22Rv1 (cell line): ENCODE measurements around the gene PDE3A.

ENCODE experiments used
- H3K27ac ChIP-seq: fragments of 450-650 bp; 2 replicates; pipeline ENCODE4 v1.5.1; 2017
- ZFX ChIP-seq: fragments of 450-650 bp; IDR thresholded peaks from 2 replicates; pipeline ENCODE4 v1.6.1; 2017; ENCODE audit warnings: antibody characterized with exemption, borderline replicate concordance
- TF ChIP-seq, protein P1 (sequence below): fragments of 450-650 bp; IDR thresholded peaks from 2 replicates; pipeline ENCODE4 v1.5.1; 2017; ENCODE audit warnings: mild to moderate bottlenecking

PDE3A gene

DNA sequence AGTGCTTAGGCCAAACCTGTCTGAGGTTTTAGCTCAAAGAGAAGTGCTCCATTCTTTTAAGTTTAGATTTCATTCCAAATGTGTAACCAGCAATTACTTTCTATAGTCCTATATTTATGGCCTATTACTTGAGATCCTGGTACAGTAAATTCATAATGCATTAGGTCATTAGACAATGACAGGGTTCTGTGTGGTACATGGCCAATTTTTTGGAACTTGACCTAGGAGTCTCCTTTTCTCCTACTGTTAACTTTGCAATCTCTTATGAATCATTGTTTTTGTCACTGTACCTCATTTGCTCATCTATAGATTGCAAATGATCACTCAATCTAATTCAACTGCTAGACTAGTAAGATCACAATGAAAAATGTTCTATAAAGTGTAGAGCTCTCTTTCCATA lies 136.7 kb downstream of the PDE3A start:
- TF ChIP-seq, protein P1, sequence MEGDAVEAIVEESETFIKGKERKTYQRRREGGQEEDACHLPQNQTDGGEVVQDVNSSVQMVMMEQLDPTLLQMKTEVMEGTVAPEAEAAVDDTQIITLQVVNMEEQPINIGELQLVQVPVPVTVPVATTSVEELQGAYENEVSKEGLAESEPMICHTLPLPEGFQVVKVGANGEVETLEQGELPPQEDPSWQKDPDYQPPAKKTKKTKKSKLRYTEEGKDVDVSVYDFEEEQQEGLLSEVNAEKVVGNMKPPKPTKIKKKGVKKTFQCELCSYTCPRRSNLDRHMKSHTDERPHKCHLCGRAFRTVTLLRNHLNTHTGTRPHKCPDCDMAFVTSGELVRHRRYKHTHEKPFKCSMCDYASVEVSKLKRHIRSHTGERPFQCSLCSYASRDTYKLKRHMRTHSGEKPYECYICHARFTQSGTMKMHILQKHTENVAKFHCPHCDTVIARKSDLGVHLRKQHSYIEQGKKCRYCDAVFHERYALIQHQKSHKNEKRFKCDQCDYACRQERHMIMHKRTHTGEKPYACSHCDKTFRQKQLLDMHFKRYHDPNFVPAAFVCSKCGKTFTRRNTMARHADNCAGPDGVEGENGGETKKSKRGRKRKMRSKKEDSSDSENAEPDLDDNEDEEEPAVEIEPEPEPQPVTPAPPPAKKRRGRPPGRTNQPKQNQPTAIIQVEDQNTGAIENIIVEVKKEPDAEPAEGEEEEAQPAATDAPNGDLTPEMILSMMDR = no peak
- TF ChIP-seq ZFX = no peak
- no peak overlapping the region for H3K27ac ChIP-seq

DNA sequence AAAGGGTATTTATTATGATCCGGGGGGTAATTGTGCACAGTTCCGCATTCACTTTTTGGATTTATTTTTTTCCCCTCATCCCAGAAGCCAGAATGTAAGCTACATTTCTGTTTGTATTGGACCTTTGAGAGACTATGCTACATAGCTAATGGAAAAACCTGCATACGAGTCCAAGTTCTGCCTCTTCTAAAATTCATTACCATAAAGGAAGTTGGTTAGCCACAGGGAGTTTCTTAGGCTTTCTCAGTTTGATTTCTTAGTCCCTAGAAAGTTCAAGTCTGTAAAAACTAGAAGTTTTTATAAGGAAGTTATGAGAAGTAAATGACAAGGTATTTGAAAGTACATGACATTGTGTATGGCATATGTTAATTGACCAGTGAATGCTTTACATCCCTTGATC lies 138.7 kb downstream of the PDE3A start:
- no peak overlapping the region for H3K27ac ChIP-seq

DNA sequence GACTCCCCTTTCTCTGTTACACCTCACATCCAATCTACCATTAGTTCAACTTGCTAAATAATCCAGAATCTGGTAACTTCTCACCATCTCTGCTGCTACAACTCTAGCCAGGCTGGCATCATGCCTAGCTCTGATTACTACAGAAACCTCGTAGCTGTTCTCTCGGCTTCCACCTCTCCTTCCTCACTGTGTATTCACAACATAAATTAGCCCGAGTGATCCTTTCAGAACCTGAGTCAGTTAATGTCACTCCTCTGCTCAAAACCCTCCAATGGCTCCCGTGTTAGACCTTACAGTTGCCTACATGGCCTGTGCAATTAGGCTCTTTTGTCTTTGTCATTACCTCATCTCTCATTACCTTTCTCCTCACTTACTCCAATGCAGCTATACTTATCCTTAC lies 139.4 kb downstream of the PDE3A start:
- TF ChIP-seq ZFX = no peak
- TF ChIP-seq, protein P1 = no peak
- no peak overlapping the region for H3K27ac ChIP-seq

More for the DNA sequence above, 138.7 kb downstream of the PDE3A start:
- TF ChIP-seq ZFX = no peak
- TF ChIP-seq, protein P1 = no peak

DNA sequence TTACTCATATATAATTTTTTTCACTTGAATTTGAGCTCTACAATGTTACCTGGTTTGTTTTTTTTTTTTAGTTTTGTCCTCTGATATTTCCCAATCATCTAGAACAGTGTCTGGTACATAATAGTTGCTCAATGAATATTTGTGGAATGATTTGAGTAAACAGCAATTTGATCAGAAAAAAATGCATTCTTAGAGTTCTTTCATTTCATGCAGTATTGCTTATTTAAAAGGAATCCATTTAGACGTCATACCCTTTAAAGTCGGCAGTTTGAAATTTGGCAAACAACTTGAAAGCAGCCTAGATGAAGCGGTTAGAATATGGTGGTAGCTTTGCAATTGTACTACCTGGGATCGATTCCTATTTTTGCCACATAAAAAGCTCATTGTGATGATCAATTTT lies 140.0 kb downstream of the PDE3A start:
- TF ChIP-seq ZFX = no peak
- TF ChIP-seq, protein P1 = no peak
- no peak overlapping the region for H3K27ac ChIP-seq

DNA sequence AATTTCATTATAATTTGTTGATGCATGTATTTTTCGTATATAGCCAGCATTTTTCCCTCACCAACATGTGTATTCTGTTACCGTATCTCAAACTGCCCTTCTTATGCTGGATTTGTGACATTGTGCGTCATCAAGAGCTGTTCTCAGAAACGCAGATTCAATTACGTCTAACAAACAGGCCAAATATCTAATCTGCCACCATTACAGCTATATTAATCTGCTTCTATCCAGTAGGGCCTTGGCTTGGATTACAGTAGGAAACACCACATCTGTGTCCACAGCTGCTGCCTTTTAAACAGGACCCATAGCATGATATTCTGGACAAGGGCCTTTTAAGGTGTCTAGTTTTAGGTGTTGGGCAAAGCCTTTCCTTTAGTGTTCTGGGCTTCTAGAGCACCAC lies 140.6 kb downstream of the PDE3A start:
- no peak for TF ChIP-seq ZFX
- TF ChIP-seq, protein P1 = no peak

DNA sequence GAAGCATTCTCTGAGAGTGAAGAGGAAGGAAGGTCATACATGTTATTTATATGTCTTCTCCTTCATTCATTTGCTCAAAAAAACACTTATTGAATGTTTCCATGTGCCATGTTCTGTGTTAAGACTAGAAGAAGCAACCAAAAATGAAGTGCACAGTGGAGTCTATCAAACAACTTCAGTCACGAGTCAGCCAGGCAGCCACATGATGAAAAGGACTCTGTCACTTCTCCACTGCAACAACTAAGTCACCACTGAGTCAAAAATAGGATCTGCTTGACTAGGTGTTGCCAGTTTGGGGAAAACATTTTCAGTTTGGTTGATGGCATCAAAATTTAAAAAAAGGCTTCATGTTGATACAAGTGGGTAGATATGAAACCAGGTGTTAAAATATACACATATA lies 142.5 kb downstream of the PDE3A start:
- H3K27ac ChIP-seq = no peak overlapping the region
- TF ChIP-seq ZFX = no peak
- TF ChIP-seq, protein P1 = no peak

More for the DNA sequence above, 140.6 kb downstream of the PDE3A start:
- H3K27ac ChIP-seq = no peak overlapping the region

DNA sequence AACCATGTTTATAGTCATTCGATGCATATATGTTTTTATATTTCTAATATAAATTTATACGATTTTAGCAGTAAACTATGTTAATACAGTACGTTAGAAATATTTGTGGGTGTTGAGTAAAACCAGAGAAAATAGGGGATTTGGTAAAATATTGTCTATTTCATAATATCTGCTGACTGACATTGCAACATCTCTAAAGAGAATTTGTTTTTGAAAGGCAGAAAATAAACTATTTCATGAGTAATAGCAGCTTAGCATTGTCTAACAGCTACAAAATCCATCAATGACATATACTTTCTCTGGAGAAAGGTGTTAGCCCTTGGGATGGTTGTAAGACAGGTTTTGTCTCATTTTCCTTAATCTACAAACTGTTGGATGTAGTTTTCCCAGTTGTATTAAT lies 144.9 kb downstream of the PDE3A start:
- TF ChIP-seq, protein P1 = no peak
- no peak overlapping the region for H3K27ac ChIP-seq
